OCI-LY7 (cell line): ENCODE results near the gene RXRG.

Experiments
- EZH2phosphoT487 ChIP-seq: fragments of 200-600 bp; sonication (generic); IDR thresholded peaks from 2 replicates; pipeline ENCODE4 v1.6.1; 2018; ENCODE audit warnings: low read depth, borderline replicate concordance, mild to moderate bottlenecking, mixed run types, antibody characterized with exemption, low read length, moderate library complexity, mixed read lengths
- TF ChIP-seq, protein P1 (sequence below): fragments of 200-600 bp; sonication (generic); conservative IDR thresholded peaks from 2 replicates; pipeline ENCODE4 v1.5.1; 2014; ENCODE audit warnings: mild to moderate bottlenecking, antibody characterized with exemption, low read length, moderate library complexity, mixed read lengths

- TF ChIP-seq, protein P1, sequence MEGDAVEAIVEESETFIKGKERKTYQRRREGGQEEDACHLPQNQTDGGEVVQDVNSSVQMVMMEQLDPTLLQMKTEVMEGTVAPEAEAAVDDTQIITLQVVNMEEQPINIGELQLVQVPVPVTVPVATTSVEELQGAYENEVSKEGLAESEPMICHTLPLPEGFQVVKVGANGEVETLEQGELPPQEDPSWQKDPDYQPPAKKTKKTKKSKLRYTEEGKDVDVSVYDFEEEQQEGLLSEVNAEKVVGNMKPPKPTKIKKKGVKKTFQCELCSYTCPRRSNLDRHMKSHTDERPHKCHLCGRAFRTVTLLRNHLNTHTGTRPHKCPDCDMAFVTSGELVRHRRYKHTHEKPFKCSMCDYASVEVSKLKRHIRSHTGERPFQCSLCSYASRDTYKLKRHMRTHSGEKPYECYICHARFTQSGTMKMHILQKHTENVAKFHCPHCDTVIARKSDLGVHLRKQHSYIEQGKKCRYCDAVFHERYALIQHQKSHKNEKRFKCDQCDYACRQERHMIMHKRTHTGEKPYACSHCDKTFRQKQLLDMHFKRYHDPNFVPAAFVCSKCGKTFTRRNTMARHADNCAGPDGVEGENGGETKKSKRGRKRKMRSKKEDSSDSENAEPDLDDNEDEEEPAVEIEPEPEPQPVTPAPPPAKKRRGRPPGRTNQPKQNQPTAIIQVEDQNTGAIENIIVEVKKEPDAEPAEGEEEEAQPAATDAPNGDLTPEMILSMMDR: no peak
- no peak for TF ChIP-seq EZH2phosphoT487
Observed at GRCh38 chr1:165355977-165356811, 88.7 kb downstream of the RXRG start, which contains the start of gene LMX1A.
